ENCODE data around the gene ZP3.
A peak's percentile ranks its signal among the peaks of the same experiment; 100 is the strongest.
"Not testable (repeated sequence)": the region's sequence is repeated elsewhere in the genome, so short reads cannot be mapped to it uniquely, and the experiment has no call there.

The ZP3 gene

DNA sequence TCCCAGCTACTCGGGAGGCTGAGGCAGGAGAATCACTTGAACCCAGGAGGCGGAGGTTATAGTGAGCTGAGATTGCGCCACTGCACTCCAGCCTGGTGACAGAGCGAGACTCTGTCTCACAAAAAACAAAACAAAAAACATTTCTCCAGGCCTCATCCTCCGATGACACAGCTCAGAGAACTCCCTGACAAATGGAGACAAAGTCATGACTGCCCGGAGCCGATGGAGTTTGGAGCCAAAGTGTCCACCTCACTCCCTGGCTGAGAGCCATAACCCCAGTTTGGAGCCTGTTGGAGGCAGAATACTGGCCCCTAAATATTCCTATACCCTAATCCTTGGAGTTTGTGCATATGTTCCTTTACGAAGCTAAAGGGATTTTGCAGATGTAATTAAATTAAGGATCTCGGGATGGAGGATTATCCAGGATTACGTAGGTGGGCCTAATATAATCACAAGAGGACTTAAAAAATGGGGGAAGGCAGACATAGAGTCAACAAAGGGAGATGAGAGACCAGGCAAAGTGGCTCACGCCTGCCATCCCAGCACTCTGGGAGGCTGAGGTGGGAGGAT, 38.0 kb upstream of the ZP3 start:
- in situ Hi-C loops (cut with MboI; ENCODE audit: low pct_unique_long_range_greater_than_20kb, low sequenced_read_pairs, unreplicated experiment) = no loop called here
- TF ChIP-seq, protein P1, sequence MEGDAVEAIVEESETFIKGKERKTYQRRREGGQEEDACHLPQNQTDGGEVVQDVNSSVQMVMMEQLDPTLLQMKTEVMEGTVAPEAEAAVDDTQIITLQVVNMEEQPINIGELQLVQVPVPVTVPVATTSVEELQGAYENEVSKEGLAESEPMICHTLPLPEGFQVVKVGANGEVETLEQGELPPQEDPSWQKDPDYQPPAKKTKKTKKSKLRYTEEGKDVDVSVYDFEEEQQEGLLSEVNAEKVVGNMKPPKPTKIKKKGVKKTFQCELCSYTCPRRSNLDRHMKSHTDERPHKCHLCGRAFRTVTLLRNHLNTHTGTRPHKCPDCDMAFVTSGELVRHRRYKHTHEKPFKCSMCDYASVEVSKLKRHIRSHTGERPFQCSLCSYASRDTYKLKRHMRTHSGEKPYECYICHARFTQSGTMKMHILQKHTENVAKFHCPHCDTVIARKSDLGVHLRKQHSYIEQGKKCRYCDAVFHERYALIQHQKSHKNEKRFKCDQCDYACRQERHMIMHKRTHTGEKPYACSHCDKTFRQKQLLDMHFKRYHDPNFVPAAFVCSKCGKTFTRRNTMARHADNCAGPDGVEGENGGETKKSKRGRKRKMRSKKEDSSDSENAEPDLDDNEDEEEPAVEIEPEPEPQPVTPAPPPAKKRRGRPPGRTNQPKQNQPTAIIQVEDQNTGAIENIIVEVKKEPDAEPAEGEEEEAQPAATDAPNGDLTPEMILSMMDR (IDR thresholded peaks at IDR 0.05; ENCODE audit: extremely low read depth, insufficient read depth, missing control alignments) = no peak
- no peak for DNase-seq (ENCODE audit: low spot score)

DNA sequence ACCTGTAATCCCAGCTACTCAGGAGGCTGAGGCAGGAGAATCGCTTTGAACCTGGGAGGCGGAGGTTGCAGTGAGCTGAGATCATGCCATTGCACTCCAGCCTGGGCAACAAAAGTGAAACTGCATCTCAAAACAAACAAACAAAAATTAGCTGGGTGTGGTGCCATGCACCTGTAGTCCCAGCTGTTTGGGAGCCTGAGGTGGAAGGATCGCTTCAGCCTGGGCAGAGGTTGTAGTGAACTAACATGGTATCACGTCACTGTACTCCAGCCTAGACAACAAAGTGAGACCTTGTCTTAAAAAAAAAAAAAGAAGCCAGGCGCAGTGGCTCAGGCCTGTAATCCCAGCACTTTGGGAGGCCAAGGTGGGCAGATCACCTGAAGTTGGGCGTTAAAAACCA, 37.0 kb upstream of the ZP3 start:
- in situ Hi-C loops (cut with MboI; ENCODE audit: low pct_unique_long_range_greater_than_20kb, low sequenced_read_pairs, unreplicated experiment); DNase-seq (ENCODE audit: low spot score): not testable (repeated sequence)

DNA sequence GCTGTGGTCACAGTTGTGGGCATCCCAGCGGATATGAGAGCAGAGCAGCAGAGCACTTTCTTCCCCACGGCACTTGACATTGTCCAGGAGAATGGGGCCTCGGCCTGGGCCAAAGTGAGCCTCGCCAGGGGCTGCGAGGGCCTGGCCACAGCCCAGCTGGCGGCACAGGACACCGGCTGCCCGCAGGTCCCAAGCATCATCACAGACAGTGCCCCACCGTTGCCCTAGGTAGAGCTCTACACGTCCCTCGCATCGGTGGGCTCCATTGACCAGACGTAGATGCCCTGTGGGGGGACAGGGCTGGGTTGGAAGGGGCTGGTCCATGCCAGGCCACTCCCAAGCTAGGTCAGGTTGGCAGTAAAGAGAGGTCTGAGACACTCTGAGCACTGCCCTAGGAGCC, 34.7 kb upstream of the ZP3 start:
- no peak for DNase-seq (ENCODE audit: low spot score)
- in situ Hi-C loops (cut with MboI; ENCODE audit: low pct_unique_long_range_greater_than_20kb, low sequenced_read_pairs, unreplicated experiment) = no loop called here
- TF ChIP-seq, protein P1 (IDR thresholded peaks at IDR 0.05; ENCODE audit: extremely low read depth, insufficient read depth, missing control alignments) = no peak

DNA sequence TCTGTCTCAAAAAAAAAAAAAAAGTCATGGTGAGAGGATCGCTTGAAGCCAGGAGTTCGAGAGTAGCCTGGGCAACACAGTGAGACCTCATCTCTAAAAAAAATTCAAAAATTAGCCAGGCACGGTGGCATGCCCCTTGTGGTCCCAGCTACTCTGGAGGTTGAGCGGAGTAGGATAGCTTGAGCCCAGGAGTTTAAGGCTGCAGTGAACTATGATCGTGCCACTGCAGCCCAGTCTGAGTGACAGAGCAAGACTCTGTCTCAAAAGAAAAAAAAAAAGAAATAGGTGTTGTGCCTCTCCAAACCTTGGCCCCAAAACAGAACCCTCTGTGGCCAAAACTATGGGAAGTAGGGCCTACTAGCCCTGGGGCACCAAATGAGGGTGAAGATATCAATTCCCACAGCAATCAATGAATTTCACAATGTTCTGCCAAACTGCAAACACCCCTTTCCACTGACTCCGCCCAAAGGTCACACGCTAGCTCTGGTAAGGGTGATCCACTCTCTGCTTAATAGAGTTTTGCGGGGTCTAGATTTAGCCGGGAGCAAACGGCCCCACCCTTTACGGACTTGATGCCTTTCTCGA, 32.1 kb upstream of the ZP3 start:
- in situ Hi-C loops (cut with MboI; ENCODE audit: low pct_unique_long_range_greater_than_20kb, low sequenced_read_pairs, unreplicated experiment) = no loop called here
- DNase-seq (ENCODE audit: low spot score) = no peak
- TF ChIP-seq, protein P1 (IDR thresholded peaks at IDR 0.05; ENCODE audit: extremely low read depth, insufficient read depth, missing control alignments) = no peak

DNA sequence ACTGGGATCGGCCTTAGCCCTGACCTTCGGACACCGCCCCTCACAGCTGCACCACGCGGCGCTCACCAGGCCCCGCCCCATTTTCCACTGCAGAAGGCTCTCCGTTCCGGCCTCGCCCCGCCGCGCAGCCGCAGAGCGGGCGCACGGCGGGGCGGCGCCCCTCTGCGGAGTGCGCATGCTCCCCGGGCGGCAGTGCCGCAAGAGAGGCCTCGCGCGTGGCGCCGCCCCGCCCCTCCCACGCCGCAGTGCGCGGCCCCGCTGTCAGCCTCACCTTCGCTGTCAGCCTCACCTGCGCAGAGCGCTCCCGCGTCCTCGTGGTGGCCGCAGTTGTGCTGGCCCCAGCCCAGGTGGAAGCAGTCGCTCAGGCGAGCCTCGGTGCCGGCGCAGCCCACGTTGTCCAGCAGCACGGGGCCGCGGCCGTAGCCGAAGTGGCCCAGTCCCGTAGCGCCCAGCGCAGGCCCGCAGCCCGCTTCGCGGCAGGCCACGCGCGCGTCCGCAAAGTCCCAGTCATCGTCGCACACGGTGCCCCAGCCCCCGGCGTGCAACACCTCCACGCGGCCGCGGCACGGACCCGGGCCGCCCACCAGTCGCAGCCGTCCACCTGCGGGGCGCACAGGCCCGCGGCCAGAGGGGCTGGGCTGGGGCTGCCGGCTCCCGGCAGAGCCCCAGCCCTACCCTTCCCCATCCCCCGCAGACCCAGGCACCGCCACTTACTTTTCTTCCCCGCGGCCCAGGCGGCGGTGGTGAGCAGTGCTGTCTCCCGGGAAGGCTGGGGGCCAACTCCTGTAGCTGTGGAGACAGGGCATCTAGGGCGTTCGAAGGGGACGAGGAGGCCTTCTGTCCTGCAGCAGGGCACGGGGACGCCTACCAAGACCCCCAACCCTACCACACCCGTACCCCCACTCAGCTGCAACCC, 31.4 kb upstream of the ZP3 start:
- TF ChIP-seq, protein P1 (IDR thresholded peaks at IDR 0.05; ENCODE audit: extremely low read depth, insufficient read depth, missing control alignments) = no peak
- in situ Hi-C loops (cut with MboI; ENCODE audit: low pct_unique_long_range_greater_than_20kb, low sequenced_read_pairs, unreplicated experiment) = no loop called here
- DNase-seq (ENCODE audit: low spot score) = peak; percentile 99

DNA sequence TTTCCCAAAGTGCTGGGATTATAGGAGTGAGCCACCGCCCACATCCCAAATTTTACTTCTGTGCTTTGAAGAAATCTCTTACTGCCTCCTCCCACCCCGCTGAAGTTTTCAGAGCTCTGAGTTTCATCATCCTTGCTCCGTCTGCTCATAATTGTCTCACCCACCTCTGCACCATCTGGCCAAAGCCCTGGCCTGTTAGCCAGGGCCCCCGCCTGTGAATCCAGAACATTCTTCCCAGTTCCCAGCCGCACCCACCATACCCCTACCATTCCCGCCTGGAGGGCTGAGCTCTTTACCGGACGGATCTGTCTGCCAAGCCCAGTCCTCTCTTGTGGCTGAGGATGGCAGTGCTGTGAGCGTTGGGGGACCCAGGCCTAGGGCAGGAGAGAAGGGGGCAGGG, 29.8 kb upstream of the ZP3 start:
- in situ Hi-C loops (cut with MboI; ENCODE audit: low pct_unique_long_range_greater_than_20kb, low sequenced_read_pairs, unreplicated experiment) = no loop called here
- TF ChIP-seq, protein P1 (IDR thresholded peaks at IDR 0.05; ENCODE audit: extremely low read depth, insufficient read depth, missing control alignments) = no peak
- DNase-seq (ENCODE audit: low spot score) = no peak

DNA sequence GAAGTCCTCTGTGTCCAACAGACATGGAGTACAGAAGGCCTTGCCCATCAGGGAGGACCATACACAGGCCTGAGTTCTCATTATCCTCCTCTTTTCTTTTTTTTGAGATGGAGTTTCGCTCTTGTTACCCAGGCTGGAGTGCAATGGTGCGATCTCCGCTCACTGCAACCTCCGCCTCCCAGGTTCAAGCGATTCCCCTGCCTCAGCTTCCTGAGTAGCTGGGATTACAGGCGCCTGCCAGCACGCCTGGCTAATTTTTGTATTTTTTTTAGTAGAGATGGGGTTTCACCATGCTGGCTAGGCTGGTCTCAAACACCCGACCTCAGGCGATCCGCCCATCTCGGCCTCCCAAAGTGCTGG, 29.2 kb upstream of the ZP3 start:
- in situ Hi-C loops (cut with MboI; ENCODE audit: low pct_unique_long_range_greater_than_20kb, low sequenced_read_pairs, unreplicated experiment) = not testable (repeated sequence)

More for the DNA sequence above, 29.2 kb upstream of the ZP3 start:
- DNase-seq (ENCODE audit: low spot score) = not testable (repeated sequence)

All from GM13977 (cell line).